Measurements from ENCODE around the gene SYT5.
"Not testable (repeated sequence)": the region's sequence is repeated elsewhere in the genome, so short reads cannot be mapped to it uniquely, and the experiment has no call there.

The SYT5 gene

GRCh38 chr19:55176076-55176475 is 4.0 kb downstream of the SYT5 start:
- Histone ChIP-seq H3K27ac (ENCODE audit: low read depth, low read length) (no peak overlapping the region), H3K9me3 (ENCODE audit: control insufficient read depth, insufficient read depth, low read depth, low read length) (no peaks in the 10 kb centered on the region), H3K27me3 (ENCODE audit: control insufficient read depth, insufficient read depth, low read length) (peaks cover 87% of the 10 kb centered on the region), H3K36me3 (ENCODE audit: control insufficient read depth, insufficient read depth, low read length) (no peaks in the 10 kb centered on the region), H3K9ac (ENCODE audit: low read length) (no peak overlapping the region), H3K4me1 (ENCODE audit: control insufficient read depth, insufficient read depth, low read length) (peaks cover 17% of the 10 kb centered on the region), H3K4me3 (ENCODE audit: low read depth, low read length) (no peak overlapping the region)

GRCh38 chr19:55175117-55175867 is 4.8 kb downstream of the SYT5 start:
- Histone ChIP-seq H3K4me3 (ENCODE audit: low read depth, low read length) (peak overlapping the region; percentile 77), H3K27me3 (ENCODE audit: control insufficient read depth, insufficient read depth, low read length) (peaks cover 87% of the 10 kb centered on the region), H3K9ac (ENCODE audit: low read length) (peak overlapping the region; percentile 38), H3K4me1 (ENCODE audit: control insufficient read depth, insufficient read depth, low read length) (peaks cover 17% of the 10 kb centered on the region), H3K27ac (ENCODE audit: low read depth, low read length) (no peak overlapping the region), H3K9me3 (ENCODE audit: control insufficient read depth, insufficient read depth, low read depth, low read length) (no peaks in the 10 kb centered on the region), H3K36me3 (ENCODE audit: control insufficient read depth, insufficient read depth, low read length) (no peaks in the 10 kb centered on the region)

DNA sequence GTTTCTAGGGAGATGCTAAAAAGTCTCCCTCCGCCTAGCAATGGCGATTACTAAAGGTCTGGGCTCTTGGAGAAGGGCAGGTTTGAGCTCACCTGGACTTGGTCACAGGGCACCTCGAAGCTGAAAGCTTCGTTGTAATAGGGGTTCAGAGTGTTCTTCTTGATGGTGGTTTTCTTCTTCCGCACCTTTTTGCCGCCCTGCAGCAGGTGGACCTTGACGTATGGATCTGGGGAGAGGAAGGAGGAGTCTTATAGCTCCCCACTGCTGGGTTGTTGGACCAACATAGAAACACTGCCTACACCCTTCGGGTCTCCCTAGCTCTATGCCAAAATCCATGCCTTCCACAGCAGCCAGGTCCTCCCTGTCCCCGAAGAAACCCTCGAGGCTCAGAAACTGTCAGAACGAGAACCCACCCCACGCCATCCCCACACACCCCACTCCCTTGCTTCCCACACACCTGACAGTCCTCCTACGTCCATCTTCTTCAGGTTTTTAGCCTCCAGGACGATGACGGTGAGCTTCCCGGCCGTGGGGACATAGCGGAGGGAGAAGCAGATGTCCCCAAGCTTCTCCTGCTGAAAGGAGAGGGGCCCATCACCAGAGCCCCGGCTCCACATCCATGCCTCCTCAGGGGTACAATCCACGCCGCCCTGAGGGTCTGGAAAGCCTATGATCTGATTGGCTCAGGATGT is 5.5 kb downstream of the SYT5 start:
- Histone ChIP-seq H3K4me1 (ENCODE audit: control insufficient read depth, insufficient read depth, low read length) (peaks cover 17% of the 10 kb centered on the region), H3K36me3 (ENCODE audit: control insufficient read depth, insufficient read depth, low read length) (no peaks in the 10 kb centered on the region), H3K27me3 (ENCODE audit: control insufficient read depth, insufficient read depth, low read length) (peaks cover 85% of the 10 kb centered on the region), H3K27ac (ENCODE audit: low read depth, low read length) (no peak overlapping the region), H3K9me3 (ENCODE audit: control insufficient read depth, insufficient read depth, low read depth, low read length) (no peaks in the 10 kb centered on the region), H3K9ac (ENCODE audit: low read length) (no peak overlapping the region), H3K4me3 (ENCODE audit: low read depth, low read length) (peak overlapping the region; percentile 77)

- no peak overlapping the region for H3K27ac ChIP-seq (ENCODE audit: low read depth, low read length)
- H3K27me3 ChIP-seq (ENCODE audit: control insufficient read depth, insufficient read depth, low read length), result peaks cover 86% of the 10 kb centered on the region
Measured at GRCh38 chr19:55173714-55174409, 6.2 kb downstream of the SYT5 start.

GRCh38 chr19:55173186-55173713 is 6.8 kb downstream of the SYT5 start:
- no peaks in the 10 kb centered on the region for H3K36me3 ChIP-seq (ENCODE audit: control insufficient read depth, insufficient read depth, low read length)
- peaks cover 86% of the 10 kb centered on the region for H3K27me3 ChIP-seq (ENCODE audit: control insufficient read depth, insufficient read depth, low read length)
- no peak overlapping the region for H3K9ac ChIP-seq (ENCODE audit: low read length)
- H3K4me1 ChIP-seq (ENCODE audit: control insufficient read depth, insufficient read depth, low read length), result peaks cover 17% of the 10 kb centered on the region
- H3K27ac ChIP-seq (ENCODE audit: low read depth, low read length), result no peak overlapping the region
- no peaks in the 10 kb centered on the region for H3K9me3 ChIP-seq (ENCODE audit: control insufficient read depth, insufficient read depth, low read depth, low read length)
- H3K4me3 ChIP-seq (ENCODE audit: low read depth, low read length), result peak overlapping the region; percentile 77

More at GRCh38 chr19:55173714-55174409, 6.2 kb downstream of the SYT5 start:
- no peaks in the 10 kb centered on the region for H3K9me3 ChIP-seq (ENCODE audit: control insufficient read depth, insufficient read depth, low read depth, low read length)
- peak overlapping the region; percentile 77 for H3K4me3 ChIP-seq (ENCODE audit: low read depth, low read length)
- no peak overlapping the region for H3K9ac ChIP-seq (ENCODE audit: low read length)
- no peaks in the 10 kb centered on the region for H3K36me3 ChIP-seq (ENCODE audit: control insufficient read depth, insufficient read depth, low read length)
- H3K4me1 ChIP-seq (ENCODE audit: control insufficient read depth, insufficient read depth, low read length), result peaks cover 17% of the 10 kb centered on the region

DNA sequence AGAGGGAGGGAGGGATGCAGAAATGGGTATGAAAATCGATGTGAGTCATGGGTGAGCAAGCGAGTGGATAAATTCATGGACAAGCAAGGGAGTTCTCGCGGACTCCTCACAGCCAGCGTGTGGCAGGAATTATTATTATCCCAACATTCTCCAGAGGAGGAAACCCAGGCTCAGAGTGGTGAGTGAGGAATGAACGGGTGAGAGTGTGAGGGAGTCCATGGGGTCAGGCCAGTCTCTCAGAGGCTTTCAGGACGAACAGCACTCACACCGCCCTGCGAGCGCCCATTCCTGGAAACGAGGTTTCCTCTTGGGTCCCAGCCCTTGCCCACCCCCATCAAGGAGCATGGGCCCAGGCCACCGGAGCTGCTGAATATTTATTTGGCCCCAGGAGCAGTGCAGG is 7.3 kb downstream of the SYT5 start:
- Histone ChIP-seq H3K9ac (ENCODE audit: low read length) (no peak overlapping the region), H3K9me3 (ENCODE audit: control insufficient read depth, insufficient read depth, low read depth, low read length) (no peaks in the 10 kb centered on the region), H3K4me3 (ENCODE audit: low read depth, low read length) (peak overlapping the region; percentile 77), H3K27ac (ENCODE audit: low read depth, low read length) (no peak overlapping the region), H3K4me1 (ENCODE audit: control insufficient read depth, insufficient read depth, low read length) (peaks cover 17% of the 10 kb centered on the region), H3K27me3 (ENCODE audit: control insufficient read depth, insufficient read depth, low read length) (peaks cover 84% of the 10 kb centered on the region), H3K36me3 (ENCODE audit: control insufficient read depth, insufficient read depth, low read length) (no peaks in the 10 kb centered on the region)

DNA sequence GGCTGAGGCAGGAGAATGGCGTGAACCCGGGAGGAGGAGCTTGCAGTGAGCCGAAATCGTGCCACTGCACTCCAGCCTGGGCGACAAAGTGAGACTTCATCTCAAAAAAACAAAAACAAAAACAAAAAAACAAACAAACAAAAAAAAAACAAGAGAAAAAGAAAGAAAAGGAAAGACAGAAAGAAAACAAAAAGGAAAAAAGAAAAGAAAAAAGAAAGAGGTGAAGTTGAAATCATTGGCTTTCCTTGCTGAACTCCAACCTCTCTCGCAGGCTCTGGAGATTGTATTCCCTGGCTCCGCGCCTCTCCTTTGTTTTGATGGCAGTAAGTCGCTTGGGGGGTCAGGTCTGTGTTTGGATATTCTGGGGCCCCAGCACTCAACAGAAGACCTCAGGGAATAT is 7.8 kb downstream of the SYT5 start:
- H3K27me3 ChIP-seq (ENCODE audit: control insufficient read depth, insufficient read depth, low read length), result peaks cover 84% of the 10 kb centered on the region
- not testable (repeated sequence) for H3K9me3 ChIP-seq (ENCODE audit: control insufficient read depth, insufficient read depth, low read depth, low read length); H3K9ac ChIP-seq (ENCODE audit: low read length); H3K27ac ChIP-seq (ENCODE audit: low read depth, low read length); H3K36me3 ChIP-seq (ENCODE audit: control insufficient read depth, insufficient read depth, low read length)
- H3K4me1 ChIP-seq (ENCODE audit: control insufficient read depth, insufficient read depth, low read length), result peaks cover 17% of the 10 kb centered on the region
- peak overlapping the region; percentile 77 for H3K4me3 ChIP-seq (ENCODE audit: low read depth, low read length)

DNA sequence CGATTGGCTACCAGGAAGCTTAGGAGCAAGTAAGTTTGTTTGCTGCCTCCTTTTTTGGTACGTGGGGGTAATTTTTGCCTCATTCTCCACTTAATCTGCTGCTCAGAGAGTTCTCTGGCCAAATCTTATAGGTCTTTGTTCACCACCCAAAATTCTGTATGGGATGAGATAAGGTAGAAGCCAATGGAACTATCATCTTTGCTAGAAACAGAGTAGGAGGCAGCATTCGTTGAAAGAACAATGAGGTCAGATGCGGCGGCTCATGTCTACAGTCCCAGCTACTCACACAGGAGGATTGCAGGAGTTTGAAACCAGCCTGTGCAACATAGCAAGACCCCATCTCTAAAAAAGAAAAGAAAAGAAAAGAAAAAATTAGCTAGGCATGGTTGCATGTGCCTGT is 8.6 kb downstream of the SYT5 start:
- H3K27ac ChIP-seq (ENCODE audit: low read depth, low read length), result no peak overlapping the region
- H3K4me3 ChIP-seq (ENCODE audit: low read depth, low read length), result no peak overlapping the region
- no peaks in the 10 kb centered on the region for H3K36me3 ChIP-seq (ENCODE audit: control insufficient read depth, insufficient read depth, low read length)
- no peaks in the 10 kb centered on the region for H3K9me3 ChIP-seq (ENCODE audit: control insufficient read depth, insufficient read depth, low read depth, low read length)
- H3K27me3 ChIP-seq (ENCODE audit: control insufficient read depth, insufficient read depth, low read length), result peaks cover 79% of the 10 kb centered on the region
- H3K9ac ChIP-seq (ENCODE audit: low read length), result no peak overlapping the region
- H3K4me1 ChIP-seq (ENCODE audit: control insufficient read depth, insufficient read depth, low read length), result peaks cover 12% of the 10 kb centered on the region; the same call in 1 of the 2 replicates

DNA sequence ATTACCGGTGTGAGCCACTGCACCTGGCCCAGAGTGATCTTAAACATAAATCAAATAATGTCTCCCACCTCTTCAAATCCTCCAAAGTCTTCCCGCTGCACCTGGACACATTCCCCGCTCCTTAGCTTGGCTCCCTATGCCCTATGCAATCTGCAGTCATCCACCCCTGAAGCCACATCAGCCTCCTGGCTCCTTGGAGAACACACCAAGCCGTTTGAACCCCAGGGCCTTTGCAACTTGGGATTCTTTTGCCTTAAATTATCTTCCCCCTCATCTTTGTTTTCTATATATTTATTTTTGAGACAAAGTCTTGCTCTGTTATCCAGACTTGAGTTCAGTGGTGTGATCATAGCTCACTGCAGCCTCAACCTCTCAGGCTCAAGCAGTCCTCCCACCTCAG is 11.0 kb downstream of the SYT5 start:
- H3K27me3 ChIP-seq (ENCODE audit: control insufficient read depth, insufficient read depth, low read length), result peaks cover 56% of the 10 kb centered on the region
- no peaks in the 10 kb centered on the region for H3K36me3 ChIP-seq (ENCODE audit: control insufficient read depth, insufficient read depth, low read length)
- no peaks in the 10 kb centered on the region for H3K9me3 ChIP-seq (ENCODE audit: control insufficient read depth, insufficient read depth, low read depth, low read length)
- H3K9ac ChIP-seq (ENCODE audit: low read length), result no peak overlapping the region
- peaks cover 7% of the 10 kb centered on the region; the same call in 1 of the 2 replicates for H3K4me1 ChIP-seq (ENCODE audit: control insufficient read depth, insufficient read depth, low read length)
- no peak overlapping the region for H3K27ac ChIP-seq (ENCODE audit: low read depth, low read length)
- H3K4me3 ChIP-seq (ENCODE audit: low read depth, low read length), result no peak overlapping the region

DNA sequence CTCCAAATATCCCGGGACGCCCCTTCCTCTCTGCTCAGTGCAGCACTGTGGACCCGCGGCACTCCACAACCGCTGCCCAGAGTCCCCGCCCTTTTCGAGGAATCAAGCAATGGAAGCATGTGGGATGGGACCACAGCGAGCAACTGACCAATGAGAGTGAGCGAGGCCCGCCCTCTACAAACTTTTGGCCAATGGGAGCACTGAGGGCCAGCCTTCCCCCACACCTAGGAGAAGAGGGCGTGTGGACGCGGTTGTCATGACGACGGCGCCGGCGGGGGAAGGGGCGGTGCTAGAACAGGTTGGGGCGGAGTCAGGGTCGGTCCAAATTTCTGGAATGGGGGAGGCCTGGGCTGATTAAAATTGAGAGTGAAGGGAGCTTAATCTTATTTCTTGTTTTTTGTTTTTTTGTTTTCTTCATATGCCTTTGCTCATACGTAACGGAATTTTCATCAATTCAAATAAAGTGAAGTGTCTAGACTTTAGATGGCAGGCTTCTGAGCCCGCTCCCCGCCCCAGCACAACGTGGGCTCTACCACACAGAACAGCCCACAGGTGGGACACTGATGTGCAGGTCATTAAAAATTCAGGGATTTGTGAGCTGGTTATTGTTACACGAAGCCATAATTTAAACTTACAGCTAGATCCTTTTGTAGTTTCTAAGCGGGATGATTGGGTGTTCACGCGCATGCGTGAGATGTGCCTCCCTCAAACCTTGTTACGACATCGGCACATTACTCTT is 13.4 kb downstream of the SYT5 start, which contains the start of gene DNAAF3:
DNAAF3 (minus strand) TSS at position 84 of the 739 bp plus-strand sequence. CDS start 200 bp downstream, outside the sequence.
- Histone ChIP-seq H3K36me3 (ENCODE audit: control insufficient read depth, insufficient read depth, low read length) (no peaks in the 10 kb centered on the region), H3K4me3 (ENCODE audit: low read depth, low read length) (peak within 1 kb of the TSS; percentile 67), H3K4me1 (ENCODE audit: control insufficient read depth, insufficient read depth, low read length) (no peaks in the 10 kb centered on the region; the same call in 1 of the 2 replicates), H3K27me3 (ENCODE audit: control insufficient read depth, insufficient read depth, low read length) (peaks cover 50% of the 10 kb centered on the region), H3K9ac (ENCODE audit: low read length) (peak within 1 kb of the TSS; percentile 88), H3K27ac (ENCODE audit: low read depth, low read length) (peak within 1 kb of the TSS; percentile 93), H3K9me3 (ENCODE audit: control insufficient read depth, insufficient read depth, low read depth, low read length) (no peaks in the 10 kb centered on the region)
